Liver (tissue), 9 donors: ENCODE results near the gene KRTAP10-7. TPM values are rescaled to one million over a fixed set of nuclear protein-coding genes. Genes with fewer than 3 reads are reported as not detected.

Experiments
- DNase-seq: peaks from one replicate; pipeline ENCODE4 v3.0.0-alpha.2; 2017; ENCODE audit warnings: low spot score
- H3K27ac ChIP-seq, 2 donors: one replicate each; pipeline ENCODE4 v1.7.0; 2013; ENCODE audit warnings: inconsistent platforms in 2 of 2, low read length in 2 of 2, control low read depth in 1 of 2, low read depth in 1 of 2, mild to moderate bottlenecking in 1 of 2
- H3K27me3 ChIP-seq, 4 donors: one replicate each; pipeline versions ENCODE4 v1.6.1 to v1.7.0; 2013; ENCODE audit warnings: low read length in 3 of 4, inconsistent platforms in 1 of 4, mild to moderate bottlenecking in 1 of 4, moderate library complexity in 1 of 4; ENCODE audit not compliant: control insufficient read depth in 4 of 4, insufficient read depth in 4 of 4
- H3K36me3 ChIP-seq, 4 donors: one replicate each; pipeline versions ENCODE4 v1.6.1 to v1.7.0; 2013; ENCODE audit warnings: low read length in 3 of 4, mild to moderate bottlenecking in 3 of 4, low read depth in 1 of 4, moderate library complexity in 1 of 4; ENCODE audit not compliant: control insufficient read depth in 4 of 4, insufficient read depth in 3 of 4
- H3K4me1 ChIP-seq, 4 donors: one replicate each; pipeline versions ENCODE4 v1.6.1 to v1.7.0; 2013; ENCODE audit warnings: low read length in 3 of 4, mild to moderate bottlenecking in 3 of 4, moderate library complexity in 1 of 4; ENCODE audit not compliant: control insufficient read depth in 4 of 4, insufficient read depth in 4 of 4
- H3K4me3 ChIP-seq, 3 donors: one replicate each; pipeline versions ENCODE4 v1.6.1 to v1.7.0; 2013; ENCODE audit warnings: low read length in 3 of 3, control low read depth in 1 of 3, low read depth in 1 of 3, mild to moderate bottlenecking in 1 of 3
- H3K9ac ChIP-seq, 2 donors: one replicate each; pipeline ENCODE4 v1.7.0; 2013; ENCODE audit warnings: low read length in 2 of 2, mild to moderate bottlenecking in 2 of 2, moderate library complexity in 2 of 2, control low read depth in 1 of 2, low read depth in 1 of 2
- H3K9me3 ChIP-seq, 4 donors: one replicate each; pipeline versions ENCODE4 v1.6.1 to v1.7.0; 2013; ENCODE audit warnings: low read length in 3 of 4; ENCODE audit not compliant: control insufficient read depth in 4 of 4
- EGR1 ChIP-seq, 2 donors: IDR thresholded peaks; 2 replicates each; pipeline ENCODE4 v1.6.1; 2016 to 2018; ENCODE audit warnings: antibody characterized with exemption in 2 of 2, low read depth in 2 of 2
- FOXA1 ChIP-seq: IDR thresholded peaks from 2 replicates; pipeline ENCODE4 v1.6.1; 2016; ENCODE audit warnings: antibody characterized with exemption
- FOXA2 ChIP-seq: IDR thresholded peaks from 2 replicates; pipeline ENCODE4 v1.6.1; 2016; ENCODE audit warnings: antibody characterized with exemption
- GABPA ChIP-seq, 2 donors: IDR thresholded peaks in 1 of 2; conservative IDR thresholded peaks in 1 of 2; 2 replicates each; pipeline ENCODE4 v1.6.1; 2016; ENCODE audit warnings: antibody characterized with exemption in 2 of 2, mild to moderate bottlenecking in 1 of 2, moderate library complexity in 1 of 2
- HNF4A ChIP-seq, 2 donors: conservative IDR thresholded peaks; 2 replicates each; pipeline ENCODE4 v1.6.1; 2016; ENCODE audit warnings: antibody characterized with exemption in 2 of 2, mild to moderate bottlenecking in 2 of 2
- HNF4G ChIP-seq: IDR thresholded peaks from 2 replicates; pipeline ENCODE4 v1.6.1; 2016; ENCODE audit warnings: antibody characterized with exemption
- JUND ChIP-seq, 2 donors: IDR thresholded peaks; 2 replicates each; pipeline ENCODE4 v1.6.1; 2016; ENCODE audit warnings: antibody characterized with exemption in 2 of 2
- MAX ChIP-seq: IDR thresholded peaks from 2 replicates; pipeline ENCODE4 v1.6.1; 2016; ENCODE audit warnings: antibody characterized with exemption
- NR2F2 ChIP-seq: IDR thresholded peaks from 2 replicates; pipeline ENCODE4 v1.6.1; 2016; ENCODE audit warnings: antibody characterized with exemption
- RAD21 ChIP-seq, 2 donors: IDR thresholded peaks; 2 replicates each; pipeline ENCODE4 v1.6.1; 2016; ENCODE audit warnings: antibody characterized with exemption in 2 of 2, mild to moderate bottlenecking in 2 of 2
- RXRA ChIP-seq, 2 donors: IDR thresholded peaks; 2 replicates each; pipeline ENCODE4 v1.6.1; 2017 to 2018; ENCODE audit warnings: antibody characterized with exemption in 2 of 2, mild to moderate bottlenecking in 1 of 2
- TAF1 ChIP-seq: conservative IDR thresholded peaks from 2 replicates; pipeline ENCODE4 v1.6.1; 2016; ENCODE audit warnings: antibody characterized with exemption, mild to moderate bottlenecking
- YY1 ChIP-seq: IDR thresholded peaks from 2 replicates; pipeline ENCODE4 v1.6.1; 2016; ENCODE audit warnings: antibody characterized with exemption, mild to moderate bottlenecking
- WGBS: extraction: QIAGEN DNeasy Blood & Tissue Kit; methylation state at CpG from one replicate; pipeline ENCODE4 v1.1.7; 2013; 5-methylcytosine and 5-hydroxymethylcytosine counted together
- polyA plus RNA-seq, 2 donors: library from polyadenylated mRNA; stranded (reverse) in 1 of 2; unstranded in 1 of 2; fragments of 200-250 nt in 1 of 2; fragments of >200 nt in 1 of 2; fragmentation: Nextera tagmentation in 1 of 2; extraction: Ambion mirVana in 1 of 2; gene quantifications; one replicate each; pipeline versions ENCODE4 v1.2.1 to v1.2.3, GENCODE V29; 2013 to 2015
- total RNA-seq, 2 donors: library from RNA; depleted of rRNA; stranded (reverse); fragments of >200 nt; gene quantifications; one replicate each; pipeline ENCODE4 v1.2.3, GENCODE V29; 2014
- TF ChIP-seq, protein P1 (sequence below): IDR thresholded peaks from 2 replicates; pipeline ENCODE4 v1.6.1; 2016; ENCODE audit warnings: antibody characterized with exemption
- TF ChIP-seq, protein P2 (sequence below): IDR thresholded peaks from 2 replicates; pipeline ENCODE4 v1.6.1; 2016; ENCODE audit warnings: antibody characterized with exemption, mild to moderate bottlenecking
- TF ChIP-seq, protein P3 (sequence below): fragments of 150-350 bp; IDR thresholded peaks from 2 replicates; pipeline ENCODE4 v1.5.1; 2017; ENCODE audit warnings: improper control_type of control experiment, low read depth, low read length; ENCODE audit not compliant: missing input control
- donor health status: healthy.
- donor health status: healthy.
- donor health status: healthy.
- donor health status: healthy.
- donor health status: healthy.

KRTAP10-7 gene
- total and polyA plus RNA-seq, 4 donors, result not detected

DNA sequence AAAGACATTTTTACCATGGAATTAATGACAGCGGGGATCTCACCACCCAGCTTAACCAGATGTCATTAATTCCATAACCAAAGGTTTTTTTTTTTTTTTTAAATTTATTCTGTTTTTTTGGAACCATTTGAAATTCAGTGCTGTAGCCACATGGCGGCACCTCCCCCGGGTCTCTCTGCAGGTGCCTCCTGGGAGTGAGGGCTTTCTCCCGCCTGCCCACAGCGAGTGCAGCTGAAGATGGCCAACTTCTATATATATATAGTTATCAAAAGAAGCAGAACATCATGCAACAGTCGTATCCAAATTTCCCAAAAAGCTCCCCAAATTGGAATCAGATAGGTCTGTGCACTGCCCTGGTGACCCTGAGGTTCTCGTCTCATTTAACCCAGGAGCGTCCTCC, 15.1 kb downstream of the KRTAP10-7 start:
- H3K36me3 ChIP-seq, result no peaks in the 10 kb centered on the region
- 75% methylated on average over 8 of the region's 8 CpGs for WGBS
- TF ChIP-seq, protein P1, sequence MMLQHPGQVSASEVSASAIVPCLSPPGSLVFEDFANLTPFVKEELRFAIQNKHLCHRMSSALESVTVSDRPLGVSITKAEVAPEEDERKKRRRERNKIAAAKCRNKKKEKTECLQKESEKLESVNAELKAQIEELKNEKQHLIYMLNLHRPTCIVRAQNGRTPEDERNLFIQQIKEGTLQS, result no peak
- no peak for TF ChIP-seq TAF1
- no peak for TF ChIP-seq HNF4A (conservative IDR thresholded peaks at IDR 0.05)
- TF ChIP-seq EGR1 (IDR thresholded peaks at IDR 0.05; ENCODE audit: low read depth in 2 of 2), result no peak
- TF ChIP-seq JUND (IDR thresholded peaks at IDR 0.05), result no peak
- no peak for TF ChIP-seq GABPA (IDR thresholded peaks at IDR 0.05 in 1 of 2, conservative IDR thresholded peaks at IDR 0.05 in 1 of 2)
- TF ChIP-seq RXRA (IDR thresholded peaks at IDR 0.05), result no peak
- no peak for TF ChIP-seq HNF4G
- TF ChIP-seq YY1, result no peak
- TF ChIP-seq FOXA1, result no peak
- TF ChIP-seq, protein P2, sequence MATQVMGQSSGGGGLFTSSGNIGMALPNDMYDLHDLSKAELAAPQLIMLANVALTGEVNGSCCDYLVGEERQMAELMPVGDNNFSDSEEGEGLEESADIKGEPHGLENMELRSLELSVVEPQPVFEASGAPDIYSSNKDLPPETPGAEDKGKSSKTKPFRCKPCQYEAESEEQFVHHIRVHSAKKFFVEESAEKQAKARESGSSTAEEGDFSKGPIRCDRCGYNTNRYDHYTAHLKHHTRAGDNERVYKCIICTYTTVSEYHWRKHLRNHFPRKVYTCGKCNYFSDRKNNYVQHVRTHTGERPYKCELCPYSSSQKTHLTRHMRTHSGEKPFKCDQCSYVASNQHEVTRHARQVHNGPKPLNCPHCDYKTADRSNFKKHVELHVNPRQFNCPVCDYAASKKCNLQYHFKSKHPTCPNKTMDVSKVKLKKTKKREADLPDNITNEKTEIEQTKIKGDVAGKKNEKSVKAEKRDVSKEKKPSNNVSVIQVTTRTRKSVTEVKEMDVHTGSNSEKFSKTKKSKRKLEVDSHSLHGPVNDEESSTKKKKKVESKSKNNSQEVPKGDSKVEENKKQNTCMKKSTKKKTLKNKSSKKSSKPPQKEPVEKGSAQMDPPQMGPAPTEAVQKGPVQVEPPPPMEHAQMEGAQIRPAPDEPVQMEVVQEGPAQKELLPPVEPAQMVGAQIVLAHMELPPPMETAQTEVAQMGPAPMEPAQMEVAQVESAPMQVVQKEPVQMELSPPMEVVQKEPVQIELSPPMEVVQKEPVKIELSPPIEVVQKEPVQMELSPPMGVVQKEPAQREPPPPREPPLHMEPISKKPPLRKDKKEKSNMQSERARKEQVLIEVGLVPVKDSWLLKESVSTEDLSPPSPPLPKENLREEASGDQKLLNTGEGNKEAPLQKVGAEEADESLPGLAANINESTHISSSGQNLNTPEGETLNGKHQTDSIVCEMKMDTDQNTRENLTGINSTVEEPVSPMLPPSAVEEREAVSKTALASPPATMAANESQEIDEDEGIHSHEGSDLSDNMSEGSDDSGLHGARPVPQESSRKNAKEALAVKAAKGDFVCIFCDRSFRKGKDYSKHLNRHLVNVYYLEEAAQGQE, result no peak
- TF ChIP-seq, protein P3, sequence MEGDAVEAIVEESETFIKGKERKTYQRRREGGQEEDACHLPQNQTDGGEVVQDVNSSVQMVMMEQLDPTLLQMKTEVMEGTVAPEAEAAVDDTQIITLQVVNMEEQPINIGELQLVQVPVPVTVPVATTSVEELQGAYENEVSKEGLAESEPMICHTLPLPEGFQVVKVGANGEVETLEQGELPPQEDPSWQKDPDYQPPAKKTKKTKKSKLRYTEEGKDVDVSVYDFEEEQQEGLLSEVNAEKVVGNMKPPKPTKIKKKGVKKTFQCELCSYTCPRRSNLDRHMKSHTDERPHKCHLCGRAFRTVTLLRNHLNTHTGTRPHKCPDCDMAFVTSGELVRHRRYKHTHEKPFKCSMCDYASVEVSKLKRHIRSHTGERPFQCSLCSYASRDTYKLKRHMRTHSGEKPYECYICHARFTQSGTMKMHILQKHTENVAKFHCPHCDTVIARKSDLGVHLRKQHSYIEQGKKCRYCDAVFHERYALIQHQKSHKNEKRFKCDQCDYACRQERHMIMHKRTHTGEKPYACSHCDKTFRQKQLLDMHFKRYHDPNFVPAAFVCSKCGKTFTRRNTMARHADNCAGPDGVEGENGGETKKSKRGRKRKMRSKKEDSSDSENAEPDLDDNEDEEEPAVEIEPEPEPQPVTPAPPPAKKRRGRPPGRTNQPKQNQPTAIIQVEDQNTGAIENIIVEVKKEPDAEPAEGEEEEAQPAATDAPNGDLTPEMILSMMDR, result no peak
- H3K9me3 ChIP-seq, result peaks cover 0 to 5% (median under 1%) of the 10 kb centered on the region in 4 donors
- H3K9ac ChIP-seq, result no peak overlapping the region
- H3K4me3 ChIP-seq, result no peak overlapping the region
- no peaks in the 10 kb centered on the region for H3K4me1 ChIP-seq
- H3K27ac ChIP-seq, result no peak overlapping the region
- no peak for DNase-seq
- no peaks in the 10 kb centered on the region for H3K27me3 ChIP-seq

GRCh38 chr21:44615911-44616590, 15.7 kb downstream of the KRTAP10-7 start:
- WGBS, result 81% methylated on average over 17 of the region's 17 CpGs
- Histone ChIP-seq H3K4me3 (no peak overlapping the region), H3K4me1 (no peaks in the 10 kb centered on the region), H3K9ac (no peak overlapping the region), H3K36me3 (no peaks in the 10 kb centered on the region), H3K27me3 (no peaks in the 10 kb centered on the region), H3K27ac (no peak overlapping the region), H3K9me3 (peaks cover 0 to 3% (median under 1%) of the 10 kb centered on the region in 4 donors)
- TF ChIP-seq FOXA2, result no peak
- peak; percentile 25 for DNase-seq

DNA sequence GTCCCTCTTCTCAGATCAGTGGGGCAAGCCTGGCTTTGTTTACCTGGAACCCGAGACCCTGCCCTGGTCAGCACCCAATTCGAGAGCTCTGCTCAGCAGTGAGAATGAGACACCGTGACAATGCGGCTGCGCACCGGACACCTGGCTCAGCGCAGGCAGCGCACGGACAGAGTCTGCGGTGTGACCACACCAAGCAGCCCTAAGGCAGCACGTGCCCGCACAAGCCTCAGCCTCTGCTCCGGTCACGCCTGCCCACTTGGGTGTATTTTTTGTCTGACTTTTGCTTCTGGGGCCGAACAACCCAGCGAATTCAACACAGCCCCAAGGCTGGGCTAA, 16.2 kb downstream of the KRTAP10-7 start:
- H3K4me3 ChIP-seq, result no peak overlapping the region
- no peak overlapping the region for H3K9ac ChIP-seq
- H3K4me1 ChIP-seq, result no peaks in the 10 kb centered on the region
- H3K27me3 ChIP-seq, result no peaks in the 10 kb centered on the region
- no peak overlapping the region for H3K27ac ChIP-seq
- no peak for DNase-seq
- H3K36me3 ChIP-seq, result no peaks in the 10 kb centered on the region
- H3K9me3 ChIP-seq, result peaks cover 0 to 1% (median under 1%) of the 10 kb centered on the region in 4 donors
- WGBS, result 82% methylated on average over 16 of the region's 16 CpGs
- no peak for TF ChIP-seq FOXA2
- TF ChIP-seq, protein P1, result no peak
- no peak for TF ChIP-seq EGR1 (IDR thresholded peaks at IDR 0.05; ENCODE audit: low read depth in 2 of 2)
- TF ChIP-seq GABPA (IDR thresholded peaks at IDR 0.05 in 1 of 2, conservative IDR thresholded peaks at IDR 0.05 in 1 of 2), result no peak
- TF ChIP-seq HNF4G, result no peak
- no peak for TF ChIP-seq TAF1
- TF ChIP-seq, protein P3, result no peak
- no peak for TF ChIP-seq RAD21 (IDR thresholded peaks at IDR 0.05)
- no peak for TF ChIP-seq JUND (IDR thresholded peaks at IDR 0.05)
- no peak for TF ChIP-seq HNF4A (conservative IDR thresholded peaks at IDR 0.05)
- no peak for TF ChIP-seq NR2F2
- TF ChIP-seq MAX, result no peak
